Thyroid gland (tissue), 4 donors: Measurements from ENCODE around the gene PHKG2. TPM values are rescaled to one million over a fixed set of nuclear protein-coding genes. Genes with fewer than 3 reads are reported as not detected.
A peak's percentile ranks its signal among the peaks of the same experiment; 100 is the strongest.

Source experiments
- DNase-seq, 2 donors: peaks; one replicate each; pipeline ENCODE4 v3.0.0-alpha.2; 2019
- H3K27ac ChIP-seq, 3 donors: fragments of 200-600 bp; sonication (generic); 1 replicate in 2 of 3; 2 replicates in 1 of 3; pipeline ENCODE4 v1.5.1; 2016 to 2019; ENCODE audit warnings: mild to moderate bottlenecking in 1 of 3, moderate library complexity in 1 of 3
- H3K27me3 ChIP-seq: fragments of 200-600 bp; sonication (generic); one replicate; pipeline ENCODE4 v1.5.1; 2019
- H3K36me3 ChIP-seq, 2 donors: fragments of 200-600 bp; sonication (generic); one replicate each; pipeline ENCODE4 v1.5.1; 2016 to 2019
- H3K4me1 ChIP-seq, 2 donors: fragments of 200-600 bp; sonication (generic); one replicate each; pipeline ENCODE4 v1.5.1; 2017 to 2019
- H3K4me3 ChIP-seq, 3 donors: fragments of 200-600 bp; sonication (generic); replicated peaks in 1 of 3; 1 replicate in 2 of 3; 2 replicates in 1 of 3; pipeline ENCODE4 v1.5.1; 2016; ENCODE audit warnings: mild to moderate bottlenecking in 1 of 3
- H3K9me3 ChIP-seq: fragments of 200-600 bp; sonication (generic); one replicate; pipeline ENCODE4 v1.5.1; 2017
- CTCF ChIP-seq, 6 experiments: fragments of 200-600 bp in 3 of 6; fragments of 450-650 bp in 3 of 6; sonication (generic) in 3 of 6; IDR thresholded peaks; one replicate each; pipeline ENCODE4 v1.5.1; 2016 to 2019; ENCODE audit warnings: antibody characterized with exemption in 6 of 6, mild to moderate bottlenecking in 2 of 6, inconsistent platforms in 1 of 6, moderate library complexity in 1 of 6
- POLR2A ChIP-seq, 2 donors: fragments of 450-650 bp; IDR thresholded peaks; one replicate each; pipeline ENCODE4 v1.6.1; 2017; ENCODE audit warnings: antibody characterized with exemption in 2 of 2, mild to moderate bottlenecking in 2 of 2, moderate library complexity in 1 of 2
- WGBS, 2 donors: methylation state at CpG; one replicate each; pipeline ENCODE4 v1.1.5; 2017; 5-methylcytosine and 5-hydroxymethylcytosine counted together
- intact Hi-C: fragments of 100-400 bp; cut with DNase I; formaldehyde crosslinking; loops from one replicate; pipeline ENCODE4 v1.15.1; 2023
- total RNA-seq, 4 donors: library from RNA; depleted of rRNA; stranded (reverse); fragments of >200 nt; gene quantifications; one replicate each; pipeline ENCODE4 v1.2.3, GENCODE V29; 2016

Gene PHKG2
- total RNA-seq, 4 donors from 2014 or later = 28.1 to 52.8 (median 42.3) TPM

- WGBS, 2 donors = 87 to 95% methylated on average over 13 to 14 of the region's 14 CpGs
- Histone ChIP-seq H3K36me3 (peaks cover 45 to 48% of the 10 kb centered on the region in 2 donors), H3K4me3 (no peak overlapping the region), H3K27ac (no peak overlapping the region), H3K27me3 (no peaks in the 10 kb centered on the region), H3K9me3 (no peaks in the 10 kb centered on the region), H3K4me1 (peaks cover 10 to 16% of the 10 kb centered on the region in 2 donors)
- intact Hi-C loops = no loop called here
- DNase-seq = no peak
- no peak for TF ChIP-seq CTCF (IDR thresholded peaks at IDR 0.05)
- no peak for TF ChIP-seq POLR2A (IDR thresholded peaks at IDR 0.05)
Measured at GRCh38 chr16:30773826-30774225, 25.6 kb downstream of the PHKG2 start.

GRCh38 chr16:30774367-30775130 is 26.3 kb downstream of the PHKG2 start:
- peaks cover 38 to 41% of the 10 kb centered on the region in 2 donors for H3K36me3 ChIP-seq
- H3K4me3 ChIP-seq = peak overlapping the region in 1 of 3 donors; percentile 73
- peaks cover 10 to 16% of the 10 kb centered on the region in 2 donors for H3K4me1 ChIP-seq
- H3K27me3 ChIP-seq = no peaks in the 10 kb centered on the region
- H3K9me3 ChIP-seq = no peaks in the 10 kb centered on the region
- 51 to 52% methylated on average over 7 to 8 of the region's 8 CpGs for WGBS, 2 donors
- peak overlapping the region in 2 of 3 donors; percentile 78 to 90 for H3K27ac ChIP-seq
- intact Hi-C loops = no loop called here
- peak; percentile 44 to 56 for DNase-seq
- TF ChIP-seq POLR2A (IDR thresholded peaks at IDR 0.05) = no peak
- no peak for TF ChIP-seq CTCF (IDR thresholded peaks at IDR 0.05)

GRCh38 chr16:30775131-30775391 is 26.8 kb downstream of the PHKG2 start:
- Histone ChIP-seq H3K4me1 (peaks cover 10 to 16% of the 10 kb centered on the region in 2 donors), H3K9me3 (no peaks in the 10 kb centered on the region), H3K36me3 (peaks cover 33 to 36% of the 10 kb centered on the region in 2 donors), H3K27me3 (no peaks in the 10 kb centered on the region), H3K4me3 (peak overlapping the region in 2 of 3 donors; percentile 71 to 73), H3K27ac (peak overlapping the region in 2 of 3 donors; percentile 78 to 90)
- DNase-seq = no peak
- WGBS, 2 donors = 12% methylated on average over 15 of the region's 15 CpGs; no CpG with 5 or more reads in 1 of the 2 donors
- intact Hi-C loops = no loop called here
- TF ChIP-seq CTCF (IDR thresholded peaks at IDR 0.05) = no peak
- TF ChIP-seq POLR2A (IDR thresholded peaks at IDR 0.05) = no peak

- Histone ChIP-seq H3K4me1 (peaks cover 10 to 16% of the 10 kb centered on the region in 2 donors), H3K27me3 (no peaks in the 10 kb centered on the region), H3K4me3 (peak overlapping the region; percentile 13 to 73 (median 71)), H3K36me3 (peaks cover 27 to 31% of the 10 kb centered on the region in 2 donors), H3K9me3 (no peaks in the 10 kb centered on the region), H3K27ac (peak overlapping the region; percentile 78 to 90 (median 78))
- DNase-seq = peak; percentile 84 to 89
- intact Hi-C loops = no loop called here
- TF ChIP-seq POLR2A (IDR thresholded peaks at IDR 0.05) = peak in 1 of 2 donors; percentile 58
- no peak for TF ChIP-seq CTCF (IDR thresholded peaks at IDR 0.05)
- WGBS, 2 donors = 0% methylated on average over 12 to 19 of the region's 81 CpGs
Measured at GRCh38 chr16:30775392-30776188, 27.4 kb downstream of the PHKG2 start.
